ENCODE data around the gene ADAMTS12. TPM values are rescaled to one million over a fixed set of nuclear protein-coding genes. Genes with fewer than 3 reads are reported as not detected.

Gene ADAMTS12
- total RNA-seq, 1 donor from 2014 or later, result 28.7 TPM

DNA sequence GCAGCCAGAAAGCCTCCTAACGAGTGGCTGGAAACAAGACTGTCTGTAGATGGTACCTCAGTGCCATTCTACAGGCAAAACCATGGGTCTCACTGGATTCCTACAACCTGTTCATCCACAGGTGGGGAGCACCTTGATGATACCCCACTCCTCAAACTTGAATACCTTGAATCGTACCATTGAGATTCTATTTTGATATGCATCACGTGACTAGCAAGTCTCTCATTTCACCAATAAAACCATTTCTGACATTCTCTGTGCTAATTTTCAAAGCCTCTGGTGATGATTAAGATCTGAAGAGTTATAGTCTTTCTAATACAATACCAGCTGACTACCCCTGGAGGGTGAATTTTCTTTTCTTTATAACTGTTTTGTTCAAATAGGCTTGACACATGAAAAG, 188.9 kb downstream of the ADAMTS12 start:
- no peak for DNase-seq

DNA sequence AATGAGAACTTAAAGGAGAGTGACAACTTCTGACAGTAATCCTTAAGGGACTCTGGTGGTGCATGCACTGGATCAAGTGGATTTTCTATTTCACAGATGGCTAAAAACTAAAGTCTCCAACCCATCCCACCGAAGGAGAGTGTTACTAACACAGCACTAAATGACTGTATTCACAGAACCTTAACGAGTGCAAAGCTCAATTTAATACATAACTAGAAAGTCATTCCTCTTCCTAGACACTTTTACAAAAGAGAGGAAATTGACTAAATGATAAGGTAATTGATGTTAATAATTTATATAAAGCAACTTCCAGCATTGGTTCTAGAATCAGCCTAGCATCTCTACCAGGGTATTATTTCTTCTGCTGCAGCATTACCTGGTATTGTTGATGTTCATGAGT, 189.8 kb downstream of the ADAMTS12 start:
- no peak for DNase-seq

DNA sequence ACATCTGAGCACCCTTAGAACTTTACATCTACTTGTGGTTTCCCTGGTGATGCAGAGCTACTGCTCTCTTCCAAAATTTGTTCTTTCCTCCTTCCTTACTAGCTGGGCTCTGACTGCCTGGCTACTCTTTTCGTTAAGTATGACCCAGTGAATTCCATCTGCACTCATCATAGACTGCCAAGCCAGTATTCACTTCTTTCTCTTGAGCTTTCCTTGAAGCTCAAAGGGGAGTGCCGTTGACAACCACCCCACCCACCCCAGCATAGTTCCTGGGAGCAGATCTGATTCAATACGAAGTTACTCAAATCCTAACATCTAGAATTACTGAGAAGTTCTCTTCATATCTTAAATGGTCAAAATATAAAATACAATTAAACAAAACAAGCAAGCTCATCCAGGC, 190.5 kb downstream of the ADAMTS12 start:
- no peak for DNase-seq

DNA sequence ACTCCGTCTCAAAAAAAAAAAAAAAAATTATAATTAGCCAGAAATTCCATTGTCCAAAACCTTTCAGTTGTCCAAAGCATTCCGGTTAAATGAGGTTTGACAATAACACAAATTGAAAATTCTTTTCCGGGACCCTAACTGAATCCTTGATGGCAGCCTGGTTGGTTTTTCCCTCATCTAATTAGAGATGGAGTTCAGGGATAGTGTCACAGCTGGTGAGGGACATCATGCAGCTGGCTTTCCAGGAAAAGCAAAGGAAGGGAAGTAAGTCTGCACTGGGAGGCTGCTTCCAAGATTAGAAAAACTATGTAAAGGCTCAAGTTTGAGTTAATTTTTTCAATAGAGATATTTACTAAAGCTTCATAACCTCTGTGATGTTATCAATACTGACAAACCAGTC, 195.4 kb downstream of the ADAMTS12 start:
- no peak for DNase-seq

DNA sequence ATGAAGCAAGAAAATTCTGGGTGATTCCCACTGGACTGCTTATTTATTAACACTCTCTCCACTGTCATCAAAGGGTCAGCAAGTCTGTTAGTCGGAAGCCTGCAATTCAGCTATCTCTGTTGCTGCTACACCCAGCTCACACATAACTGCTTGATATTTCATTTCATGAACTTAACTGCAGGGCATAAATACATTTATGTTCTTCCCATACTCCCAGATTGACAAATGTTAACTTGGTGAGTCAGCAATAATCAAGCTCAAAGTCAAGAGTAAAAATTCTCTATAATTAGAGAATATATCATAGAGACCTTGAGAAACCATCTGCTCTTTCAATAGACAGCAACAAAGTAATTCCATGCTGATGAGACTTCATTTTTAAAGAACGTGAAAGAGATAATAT, 198.8 kb downstream of the ADAMTS12 start:
- no peak for DNase-seq

DNA sequence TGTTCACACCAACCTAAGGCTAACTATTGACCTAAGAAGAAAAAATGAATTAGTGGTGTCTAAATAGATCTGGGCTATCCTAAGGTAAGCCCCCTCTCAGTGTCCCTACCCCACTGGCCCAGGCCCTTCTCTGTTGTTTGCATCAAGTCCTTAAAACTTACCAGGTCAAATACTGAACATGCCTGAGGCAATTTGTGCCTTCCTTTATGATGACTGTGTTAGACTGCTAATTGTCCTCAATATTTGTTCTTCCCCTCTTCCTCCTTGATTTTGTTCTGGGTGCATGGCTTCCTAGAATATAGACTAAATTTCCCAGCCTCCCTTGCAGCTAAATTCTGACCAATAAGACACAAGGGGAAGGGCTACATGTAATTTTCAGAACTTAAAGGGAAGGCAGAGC, 199.9 kb downstream of the ADAMTS12 start:
- no peak for DNase-seq

DNA sequence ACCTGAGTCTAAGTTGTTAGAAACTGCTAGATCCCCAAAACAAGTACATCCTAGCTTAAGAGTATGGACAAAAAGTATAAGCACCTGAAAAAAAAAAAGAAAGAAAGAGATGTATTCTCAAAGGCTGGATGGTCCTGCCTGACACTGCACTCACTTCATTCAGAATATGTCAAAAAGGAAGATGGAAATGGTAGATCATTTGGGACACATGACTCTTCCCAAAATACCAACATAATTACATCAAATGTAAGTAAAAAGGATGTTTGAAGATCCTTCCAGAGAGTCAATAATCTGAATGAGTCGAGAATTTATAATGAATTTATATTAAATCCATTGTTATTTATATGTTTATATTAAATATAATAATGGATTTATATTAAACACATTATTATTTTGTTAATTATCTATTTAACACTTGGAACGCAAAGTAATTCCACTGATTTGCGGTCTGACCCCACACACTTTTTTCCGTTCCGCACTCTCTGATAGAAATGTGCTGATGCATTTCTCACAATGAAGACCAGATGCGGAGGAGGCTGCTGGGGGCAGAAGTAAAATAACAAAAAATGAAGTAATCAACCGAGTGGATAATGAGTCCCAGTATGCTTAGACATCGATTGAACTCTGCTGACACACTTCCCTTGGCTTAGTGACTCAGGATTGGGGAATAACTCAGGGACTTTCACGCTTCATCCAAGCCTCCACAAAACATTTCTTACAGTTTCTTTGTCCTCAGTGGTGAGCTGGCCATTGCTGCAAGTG, 201.2 kb downstream of the ADAMTS12 start:
- DNase-seq, result no peak

- no peak for DNase-seq
Observed at GRCh38 chr5:33688526-33688925, 203.3 kb downstream of the ADAMTS12 start.

- DNase-seq, result peak; percentile 47
Observed at GRCh38 chr5:33688066-33688465, 203.7 kb downstream of the ADAMTS12 start.

DNA sequence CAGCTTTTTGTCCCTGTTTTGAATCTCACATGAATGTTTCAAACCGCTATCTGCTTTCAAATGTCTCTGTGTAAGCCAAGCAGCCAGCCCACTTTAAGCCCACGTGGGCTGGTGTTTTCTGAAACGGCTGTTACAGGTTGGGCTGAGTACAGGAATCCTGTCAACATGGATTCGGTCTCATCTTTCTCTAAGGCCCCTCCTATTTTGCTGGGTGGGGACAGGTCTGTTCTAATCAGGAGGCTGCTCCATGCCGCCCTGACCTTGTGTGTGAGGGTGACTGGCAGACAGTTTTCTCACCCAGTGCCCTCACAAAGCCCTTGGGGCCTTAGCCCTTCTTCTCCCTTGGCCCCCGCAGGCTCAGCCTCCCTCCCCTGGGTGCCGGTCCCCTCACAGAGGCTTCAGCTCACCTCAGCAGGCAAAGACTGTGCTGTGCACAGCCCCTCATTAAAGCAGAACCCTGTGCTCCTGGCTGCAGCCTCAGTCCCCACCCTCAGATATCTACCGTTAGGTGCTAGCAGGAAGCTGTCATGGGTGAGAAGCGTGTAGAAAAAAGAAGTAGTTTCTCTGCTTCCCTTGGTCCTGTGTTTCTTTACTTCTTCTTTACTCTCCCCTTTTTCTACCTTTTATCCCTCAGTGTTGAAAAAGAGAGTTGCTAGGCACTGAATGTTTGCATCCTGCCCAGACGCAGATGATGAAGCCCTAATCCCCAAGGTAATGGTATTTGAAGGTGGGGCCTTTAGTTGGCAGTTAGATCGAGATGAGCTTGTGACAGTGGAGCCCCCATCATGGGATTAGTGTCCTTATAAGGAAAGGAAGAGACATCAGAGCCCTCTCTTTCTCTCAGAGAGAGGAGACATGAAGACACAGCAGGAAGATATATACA, 205.7 kb downstream of the ADAMTS12 start:
- peak; percentile 17 for DNase-seq

DNA sequence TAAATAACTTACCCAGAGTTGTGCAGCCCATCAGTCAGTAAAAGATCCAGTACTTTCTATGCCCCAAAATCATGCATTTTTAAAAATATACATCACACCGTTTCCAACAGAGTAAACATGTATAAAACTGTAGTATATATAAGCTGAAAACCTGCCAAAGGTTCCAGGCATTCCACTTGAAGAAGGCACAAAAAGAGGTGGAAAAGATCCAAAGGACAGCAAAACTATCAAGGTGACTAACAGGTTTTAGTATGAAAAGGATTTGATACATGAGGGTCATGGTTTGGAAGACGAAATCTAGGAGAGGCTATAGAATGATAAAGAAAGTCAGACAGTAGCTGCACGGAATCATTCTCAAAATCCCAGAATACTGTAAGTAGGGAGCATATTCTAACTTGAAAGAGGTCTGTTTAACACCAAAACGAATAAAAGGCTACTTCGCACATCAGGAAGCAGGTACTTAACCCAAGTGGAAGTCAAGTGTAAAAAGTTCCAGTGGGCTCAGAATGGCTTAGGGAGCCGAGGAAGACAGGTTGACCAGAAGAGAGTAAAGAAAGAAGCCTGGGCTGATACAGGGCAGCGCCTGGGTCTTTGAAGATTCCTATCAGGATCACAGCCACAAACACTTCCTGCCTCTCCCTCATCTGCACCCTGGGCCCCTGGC, 207.2 kb downstream of the ADAMTS12 start:
- DNase-seq, result no peak

DNA sequence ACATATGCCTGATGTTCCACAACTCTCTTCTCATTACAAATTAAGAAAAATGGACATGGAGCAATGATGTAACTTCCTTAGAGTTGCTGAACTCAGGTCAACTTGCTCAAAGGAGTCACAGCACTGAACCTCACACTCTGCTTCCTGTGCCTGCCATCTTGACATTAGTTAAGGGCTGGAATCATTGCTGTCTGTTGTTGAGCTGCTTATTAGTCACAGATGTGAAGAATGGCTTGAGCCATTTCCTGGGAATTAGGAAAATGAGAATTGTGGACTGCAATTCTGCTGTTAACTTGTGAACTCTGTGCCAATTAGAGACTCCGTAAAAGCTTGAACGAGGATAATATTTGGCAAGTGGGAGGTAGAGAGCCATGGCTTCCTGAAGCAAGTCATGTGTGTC, 212.0 kb downstream of the ADAMTS12 start:
- no peak for DNase-seq

DNA sequence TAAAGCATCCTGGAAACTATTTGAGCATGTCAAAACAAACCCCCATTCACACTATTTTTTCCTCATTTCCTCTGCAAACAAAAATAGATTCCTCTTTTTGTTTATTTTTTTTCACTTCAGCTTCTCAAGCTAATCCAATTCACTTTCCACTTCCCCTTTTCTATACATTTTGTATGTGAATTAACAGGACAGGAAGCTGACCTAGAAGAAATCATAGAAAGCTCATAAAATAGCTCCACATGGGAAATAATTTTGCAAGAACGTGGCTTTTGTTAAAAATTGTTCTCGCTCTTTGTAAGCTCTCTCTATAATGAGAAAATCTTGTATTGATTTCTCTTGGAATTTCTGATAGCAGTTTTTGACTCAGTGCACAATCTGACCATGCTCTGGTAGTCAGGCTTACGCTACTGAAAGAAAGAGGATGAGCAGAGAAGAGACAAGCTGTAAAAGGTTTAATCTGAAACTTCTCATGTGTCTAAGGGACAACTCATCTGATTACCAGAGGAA, 215.8 kb downstream of the ADAMTS12 start:
- peak; percentile 42 for DNase-seq

DNA sequence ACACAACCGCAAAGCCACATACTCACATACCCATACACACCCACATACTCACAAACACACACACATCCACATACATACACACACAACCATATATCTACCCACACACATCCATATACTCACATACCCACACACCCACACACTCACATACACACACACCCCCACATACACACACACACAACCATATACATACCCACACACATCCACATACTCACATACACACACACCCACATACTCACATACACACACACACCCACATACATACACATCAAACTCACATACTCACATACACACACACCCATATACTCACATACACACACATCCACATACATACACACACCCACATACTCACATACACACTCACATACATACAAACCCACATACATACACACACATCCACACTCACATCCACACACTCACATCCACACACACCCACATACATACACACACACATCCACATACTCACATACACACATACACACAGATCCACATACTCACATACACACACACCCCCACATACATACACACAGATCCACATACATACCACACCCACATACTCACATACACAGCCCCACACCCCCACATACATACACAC, 220.0 kb downstream of the ADAMTS12 start:
- DNase-seq, result no peak

DNA sequence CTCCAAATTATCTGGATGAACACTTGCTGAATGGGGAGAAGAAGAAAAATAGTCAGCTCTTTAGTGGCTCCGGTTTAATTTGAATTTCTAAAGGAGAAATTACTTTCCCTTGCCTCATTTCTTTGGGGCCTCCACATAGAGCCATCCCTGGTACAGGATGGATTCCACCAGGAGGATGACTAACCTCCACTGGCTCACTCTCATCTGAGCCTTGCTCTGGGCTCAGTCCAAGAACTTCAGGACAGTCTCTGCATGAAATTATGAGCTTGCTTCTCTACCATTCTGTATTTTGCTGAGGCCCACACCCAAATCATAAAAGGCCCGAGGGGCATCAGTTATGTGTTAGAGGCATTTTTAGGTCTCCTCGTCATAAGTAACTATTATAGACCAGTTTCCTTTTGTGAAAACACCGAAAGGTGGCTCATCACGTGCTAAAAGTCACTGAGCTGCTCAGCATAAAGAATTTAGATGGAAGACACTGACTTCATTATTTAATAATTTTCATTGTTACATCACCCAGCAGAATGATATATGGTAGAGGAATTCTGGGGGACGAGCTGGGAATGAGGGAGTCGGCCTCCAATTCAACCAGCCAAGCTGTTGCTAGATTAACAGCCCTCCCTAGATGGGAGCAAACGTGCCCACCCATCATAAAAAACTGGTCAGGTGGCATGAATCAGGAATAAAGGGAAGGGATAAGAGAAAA, 228.9 kb downstream of the ADAMTS12 start:
- DNase-seq, result no peak

GRCh38 chr5:33659526-33660169, 232.1 kb downstream of the ADAMTS12 start:
- no peak for DNase-seq

DNA sequence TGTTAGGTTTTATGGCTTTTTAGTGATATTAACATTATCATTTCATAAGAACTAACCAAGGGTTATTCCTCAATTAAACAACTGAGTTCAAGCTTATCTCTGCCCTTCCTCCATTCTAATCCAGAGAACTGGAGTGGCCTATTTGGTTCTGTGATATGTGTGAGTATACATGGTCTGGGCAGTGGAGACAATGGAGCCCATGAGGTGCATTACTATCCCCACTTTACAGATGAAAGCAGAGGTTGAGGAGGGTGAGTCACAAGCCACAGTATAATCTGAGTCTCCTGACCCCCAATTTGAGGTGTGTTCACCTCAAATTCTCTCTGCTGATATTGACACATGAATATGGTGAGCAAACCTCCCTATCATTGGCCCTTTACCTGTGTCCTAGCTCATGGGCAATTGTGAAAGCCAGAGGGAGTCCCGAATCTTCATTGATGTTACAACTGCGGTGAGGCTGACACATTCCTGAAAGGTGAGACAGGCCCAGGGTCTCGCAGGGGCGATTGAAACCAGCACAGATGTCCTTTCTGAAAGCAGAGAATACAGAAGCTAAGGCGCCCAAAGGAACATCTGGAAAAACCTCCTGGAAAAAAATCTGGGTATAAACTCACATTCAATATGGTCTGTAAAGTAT, 233.9 kb downstream of the ADAMTS12 start:
- DNase-seq, result no peak

GRCh38 chr5:33657176-33657575, 234.6 kb downstream of the ADAMTS12 start:
- DNase-seq, result no peak

DNA sequence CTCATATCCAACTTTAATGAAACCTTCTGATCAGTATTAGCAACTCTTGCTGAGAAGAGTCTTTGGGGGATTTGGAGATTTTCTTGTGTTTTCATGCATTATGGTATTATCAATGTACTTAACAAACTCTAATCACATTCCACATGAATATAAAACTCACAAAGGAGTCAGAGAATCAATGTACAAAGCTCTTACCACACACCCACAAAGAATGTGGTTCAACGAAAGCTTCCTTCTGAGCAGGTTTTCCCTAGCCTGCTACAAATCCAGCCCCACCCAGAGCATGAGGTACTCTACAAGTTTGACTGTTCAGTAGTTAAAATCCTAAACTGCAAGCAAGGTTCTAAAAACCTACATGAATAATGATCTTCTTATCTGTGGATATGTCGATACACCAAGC, 240.9 kb downstream of the ADAMTS12 start:
- no peak for DNase-seq

Measured in tongue (tissue), 2 donors.